GM12872 (cell line): ENCODE results near the gene FAM219A.

ENCODE experiments used
- TF ChIP-seq, protein P1 (sequence below): IDR thresholded peaks from 3 replicates; pipeline ENCODE4 v1.5.1; 2011; ENCODE audit warnings: low read depth, mild to moderate bottlenecking, low read length, moderate library complexity; ENCODE audit not compliant: insufficient read depth

Gene FAM219A

DNA sequence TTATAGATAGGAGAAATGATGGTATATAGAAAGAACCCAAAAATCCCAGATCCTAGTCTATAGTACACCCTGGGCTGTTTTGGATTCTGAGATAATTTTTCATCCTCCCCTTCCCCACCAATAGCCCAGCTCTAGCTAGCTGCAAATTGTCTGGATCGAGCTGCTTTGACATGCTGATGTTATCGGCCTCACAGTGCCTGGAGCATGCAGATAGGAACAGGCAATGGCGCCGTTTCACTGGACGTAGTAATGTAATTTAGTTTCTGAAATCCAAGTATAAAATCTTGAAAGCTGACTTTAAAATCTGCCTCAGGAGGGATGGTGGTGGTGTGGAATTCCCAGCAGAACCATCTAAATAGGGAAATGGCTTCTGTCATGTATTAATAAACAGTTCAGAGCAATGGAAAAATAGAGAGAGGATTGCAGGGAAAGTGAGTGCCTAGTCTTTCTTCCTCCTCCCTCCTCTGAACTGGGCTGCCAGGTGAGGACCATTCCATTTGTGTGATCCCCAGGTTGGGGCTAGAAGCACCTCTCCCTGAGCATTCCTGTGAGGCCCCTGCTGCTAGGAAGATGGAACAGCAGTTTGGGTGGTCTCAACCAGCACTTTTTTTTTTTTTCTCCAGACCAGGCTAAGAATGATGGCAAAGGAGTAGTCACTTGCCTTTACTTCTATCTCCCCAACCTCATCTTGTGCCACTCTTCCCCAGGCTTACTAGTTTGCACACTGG is 31.9 kb downstream of the FAM219A start:
- TF ChIP-seq, protein P1, sequence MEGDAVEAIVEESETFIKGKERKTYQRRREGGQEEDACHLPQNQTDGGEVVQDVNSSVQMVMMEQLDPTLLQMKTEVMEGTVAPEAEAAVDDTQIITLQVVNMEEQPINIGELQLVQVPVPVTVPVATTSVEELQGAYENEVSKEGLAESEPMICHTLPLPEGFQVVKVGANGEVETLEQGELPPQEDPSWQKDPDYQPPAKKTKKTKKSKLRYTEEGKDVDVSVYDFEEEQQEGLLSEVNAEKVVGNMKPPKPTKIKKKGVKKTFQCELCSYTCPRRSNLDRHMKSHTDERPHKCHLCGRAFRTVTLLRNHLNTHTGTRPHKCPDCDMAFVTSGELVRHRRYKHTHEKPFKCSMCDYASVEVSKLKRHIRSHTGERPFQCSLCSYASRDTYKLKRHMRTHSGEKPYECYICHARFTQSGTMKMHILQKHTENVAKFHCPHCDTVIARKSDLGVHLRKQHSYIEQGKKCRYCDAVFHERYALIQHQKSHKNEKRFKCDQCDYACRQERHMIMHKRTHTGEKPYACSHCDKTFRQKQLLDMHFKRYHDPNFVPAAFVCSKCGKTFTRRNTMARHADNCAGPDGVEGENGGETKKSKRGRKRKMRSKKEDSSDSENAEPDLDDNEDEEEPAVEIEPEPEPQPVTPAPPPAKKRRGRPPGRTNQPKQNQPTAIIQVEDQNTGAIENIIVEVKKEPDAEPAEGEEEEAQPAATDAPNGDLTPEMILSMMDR, result no peak

GRCh38 chr9:34419716-34420504 is 38.5 kb downstream of the FAM219A start:
- TF ChIP-seq, protein P1, result no peak

DNA sequence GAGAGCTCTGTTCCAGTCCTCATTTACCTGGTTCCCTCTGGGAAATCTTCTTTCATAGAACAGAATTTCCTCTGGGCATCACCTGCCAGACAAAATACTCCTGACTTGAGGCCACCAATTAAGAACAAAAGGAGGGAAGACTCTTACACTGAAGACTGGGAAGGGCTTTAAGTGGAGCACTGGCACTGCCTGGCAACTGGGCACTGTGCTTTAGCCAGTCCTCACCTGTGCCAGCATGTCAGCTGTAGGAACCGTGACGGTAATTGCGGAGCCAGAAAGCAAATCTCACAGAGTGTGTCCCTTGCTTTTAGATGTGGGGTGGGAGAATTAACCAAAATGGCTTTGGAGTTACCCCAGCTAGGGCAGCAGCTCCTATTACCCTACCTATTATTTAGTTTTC is 40.6 kb downstream of the FAM219A start:
- TF ChIP-seq, protein P1, result no peak

DNA sequence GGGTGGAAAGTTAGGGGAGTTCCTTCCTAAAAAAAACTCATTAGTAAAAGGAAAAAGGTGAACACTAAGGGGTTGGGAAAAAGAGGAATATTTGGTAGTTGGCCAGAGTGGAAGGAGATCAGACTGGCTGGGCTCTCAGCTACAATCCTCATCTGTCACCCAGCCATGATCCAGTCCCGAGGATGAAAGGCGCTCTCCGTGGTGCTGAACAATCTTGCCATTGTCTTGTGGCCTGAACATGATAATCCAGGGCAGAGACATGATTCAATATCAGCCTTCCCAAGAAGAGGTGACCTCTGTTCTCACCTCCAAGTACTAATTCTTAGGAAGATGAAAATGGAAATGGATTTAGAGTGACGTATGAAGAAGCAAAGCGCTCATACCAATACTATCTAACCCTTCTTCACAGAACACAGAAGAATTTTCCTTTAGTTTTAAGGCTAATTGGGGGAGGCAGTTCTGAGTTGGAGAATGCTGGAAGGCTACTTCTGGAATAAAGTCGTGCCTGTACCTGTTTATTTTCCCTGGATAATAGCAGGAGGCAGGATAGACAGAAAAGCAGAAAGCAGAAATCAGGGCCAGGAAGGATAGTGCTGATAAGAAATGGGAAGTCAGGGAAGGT is 45.0 kb downstream of the FAM219A start:
- TF ChIP-seq, protein P1, result no peak

GRCh38 chr9:34412336-34412735 is 46.0 kb downstream of the FAM219A start:
- TF ChIP-seq, protein P1, result no peak

- TF ChIP-seq, protein P1, result no peak
Measured at GRCh38 chr9:34409154-34409553, 49.2 kb downstream of the FAM219A start.

DNA sequence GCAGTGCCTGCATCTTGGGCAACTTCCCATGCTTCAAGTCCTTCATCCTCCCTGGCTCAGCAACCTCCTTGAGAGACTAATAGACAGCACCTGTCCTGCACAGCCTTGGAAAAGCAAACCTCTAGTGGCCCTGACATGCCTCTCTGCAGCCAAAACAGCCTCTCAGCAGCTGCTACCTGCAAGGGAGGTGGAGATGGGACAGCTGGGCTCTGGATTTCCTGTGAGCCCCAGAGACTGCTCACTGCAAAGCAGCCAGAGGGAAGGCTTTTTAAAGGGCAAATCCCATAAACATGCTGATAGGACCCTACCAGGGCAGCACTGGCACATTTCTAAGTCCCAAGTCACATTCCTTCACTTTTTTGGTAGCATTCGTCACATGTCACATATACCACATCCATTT is 50.2 kb downstream of the FAM219A start:
- TF ChIP-seq, protein P1, result no peak
